ENCODE measurements around the gene IFNLR1. TPM values are rescaled to one million over a fixed set of nuclear protein-coding genes. Genes with fewer than 3 reads are reported as not detected.

The IFNLR1 gene
- polyA plus RNA-seq, 1 donor from 2014 or later, result 11.5 TPM

DNA sequence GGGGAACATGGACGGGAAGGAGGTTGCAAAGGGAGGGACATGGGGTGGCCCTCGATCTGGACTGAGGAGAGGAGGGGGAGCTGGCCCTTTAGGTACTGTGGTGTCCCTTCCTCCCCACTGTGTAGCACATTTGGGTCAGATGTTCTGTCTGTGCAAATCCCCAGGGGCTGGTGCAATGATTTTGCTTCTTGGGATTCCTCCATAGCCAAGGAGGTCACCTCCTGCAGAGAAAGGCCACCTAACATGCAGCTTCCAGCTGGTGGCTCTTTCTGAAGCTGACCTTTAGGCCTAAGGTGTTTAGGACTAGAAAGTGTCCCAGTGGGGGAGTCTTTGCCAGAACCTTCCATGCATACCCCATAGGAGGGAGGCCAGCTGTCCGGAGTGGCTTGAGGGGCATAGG lies 66.1 kb downstream of the IFNLR1 start:
- Mint-ChIP-seq H3K9me3 (no peaks in the 10 kb centered on the region), H3K36me3 (no peaks in the 10 kb centered on the region), H3K4me3 (no peak overlapping the region), H3K27me3 (peaks cover 10% of the 10 kb centered on the region), H3K27ac (no peak overlapping the region), H3K4me1 (peaks cover 0 to 2% (median 0%) of the 10 kb centered on the region in 3 donors)

DNA sequence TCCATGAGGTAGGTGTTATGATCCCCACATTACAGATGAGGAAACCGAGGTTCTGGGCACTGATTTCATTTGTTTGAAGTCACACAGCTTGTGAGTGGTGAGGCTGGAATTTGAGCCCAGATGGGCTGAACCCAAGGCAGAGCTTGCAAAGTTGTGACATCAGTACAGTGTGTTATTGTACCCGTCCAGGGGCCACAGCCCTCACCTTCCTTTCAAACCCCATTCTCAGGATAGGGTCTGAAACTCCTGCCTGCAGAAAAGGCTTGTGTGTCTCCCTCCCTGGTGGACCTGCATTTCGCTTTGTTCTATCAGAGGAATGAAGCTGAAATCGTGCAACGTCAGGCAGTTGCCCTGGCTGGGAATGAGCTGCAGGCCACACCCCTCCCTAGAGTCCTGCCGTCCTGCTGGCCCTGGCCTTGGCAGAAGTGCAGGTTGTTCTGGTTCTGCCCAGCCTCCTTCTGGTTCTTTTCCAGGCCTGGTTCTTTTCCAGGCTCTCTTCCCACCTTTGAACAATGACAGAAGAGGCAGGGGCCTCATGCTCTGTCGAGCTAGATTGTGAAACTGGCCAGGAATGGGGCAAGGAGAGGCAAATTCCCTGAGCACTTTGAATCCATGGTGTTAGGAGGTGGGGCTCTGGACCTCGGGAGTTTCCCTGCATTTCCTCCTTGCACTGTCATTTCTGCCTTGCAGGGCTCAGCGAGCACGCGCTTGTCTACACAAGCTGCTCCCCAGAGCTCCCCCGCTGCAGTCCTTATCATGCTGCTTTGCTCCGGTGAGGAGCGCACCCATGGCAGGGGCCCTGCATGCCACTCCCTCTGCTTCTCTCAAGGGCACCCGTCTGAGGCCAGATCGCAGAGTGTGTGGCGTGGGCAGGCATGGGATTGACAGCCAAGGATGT lies 67.0 kb downstream of the IFNLR1 start:
- no peaks in the 10 kb centered on the region for H3K4me1 Mint-ChIP-seq
- H3K27ac Mint-ChIP-seq, result no peak overlapping the region
- peaks cover 15% of the 10 kb centered on the region for H3K27me3 Mint-ChIP-seq
- H3K4me3 Mint-ChIP-seq, result no peak overlapping the region
- H3K9me3 Mint-ChIP-seq, result no peaks in the 10 kb centered on the region
- H3K36me3 Mint-ChIP-seq, result no peaks in the 10 kb centered on the region

- Mint-ChIP-seq H3K27ac (no peak overlapping the region), H3K4me3 (no peak overlapping the region), H3K4me1 (no peaks in the 10 kb centered on the region), H3K27me3 (peaks cover 20% of the 10 kb centered on the region), H3K9me3 (no peaks in the 10 kb centered on the region), H3K36me3 (no peaks in the 10 kb centered on the region)
Observed at GRCh38 chr1:24119489-24119858, 67.6 kb downstream of the IFNLR1 start.

GRCh38 chr1:24118410-24119242 lies 68.5 kb downstream of the IFNLR1 start:
- no peak overlapping the region for H3K27ac Mint-ChIP-seq
- peaks cover 23% of the 10 kb centered on the region for H3K27me3 Mint-ChIP-seq
- no peaks in the 10 kb centered on the region for H3K4me1 Mint-ChIP-seq
- H3K4me3 Mint-ChIP-seq, result no peak overlapping the region
- H3K9me3 Mint-ChIP-seq, result no peaks in the 10 kb centered on the region
- H3K36me3 Mint-ChIP-seq, result no peaks in the 10 kb centered on the region

DNA sequence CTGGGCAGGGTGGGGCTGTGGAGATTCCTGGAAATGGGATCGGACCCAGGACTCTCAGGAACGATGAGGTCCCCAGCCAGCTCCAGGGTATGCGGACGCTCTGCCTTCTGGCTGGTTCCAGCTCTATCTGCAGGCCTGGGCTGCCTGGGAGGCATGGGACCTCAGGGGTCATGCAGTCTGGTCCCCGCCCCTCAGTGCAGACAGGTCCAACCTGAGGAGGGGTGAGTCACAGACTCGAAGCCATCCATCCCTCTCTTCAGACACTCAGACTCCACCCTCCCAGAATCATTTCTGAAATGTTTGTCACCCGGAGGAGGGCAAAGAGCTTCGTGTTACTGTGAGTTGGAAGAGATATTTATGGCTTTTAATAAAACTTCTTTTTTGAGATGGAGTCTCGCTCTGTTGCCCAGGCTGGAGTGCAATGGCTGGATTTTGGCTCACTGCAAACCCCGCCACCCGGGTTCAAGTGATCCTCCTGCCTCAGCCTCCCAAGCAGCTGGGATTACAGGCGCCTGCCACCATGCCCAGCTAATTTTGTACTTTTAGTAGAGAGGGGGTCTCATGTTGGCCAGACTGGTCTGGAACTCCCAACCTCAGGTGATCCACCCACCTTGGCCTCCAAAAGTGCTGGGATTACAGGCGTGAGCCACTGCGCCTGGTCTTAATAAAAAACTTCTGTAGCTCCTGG lies 69.2 kb downstream of the IFNLR1 start:
- H3K4me1 Mint-ChIP-seq, result no peaks in the 10 kb centered on the region
- no peak overlapping the region for H3K4me3 Mint-ChIP-seq
- no peaks in the 10 kb centered on the region for H3K36me3 Mint-ChIP-seq
- H3K27ac Mint-ChIP-seq, result no peak overlapping the region
- peaks cover 29% of the 10 kb centered on the region for H3K27me3 Mint-ChIP-seq
- H3K9me3 Mint-ChIP-seq, result no peaks in the 10 kb centered on the region

DNA sequence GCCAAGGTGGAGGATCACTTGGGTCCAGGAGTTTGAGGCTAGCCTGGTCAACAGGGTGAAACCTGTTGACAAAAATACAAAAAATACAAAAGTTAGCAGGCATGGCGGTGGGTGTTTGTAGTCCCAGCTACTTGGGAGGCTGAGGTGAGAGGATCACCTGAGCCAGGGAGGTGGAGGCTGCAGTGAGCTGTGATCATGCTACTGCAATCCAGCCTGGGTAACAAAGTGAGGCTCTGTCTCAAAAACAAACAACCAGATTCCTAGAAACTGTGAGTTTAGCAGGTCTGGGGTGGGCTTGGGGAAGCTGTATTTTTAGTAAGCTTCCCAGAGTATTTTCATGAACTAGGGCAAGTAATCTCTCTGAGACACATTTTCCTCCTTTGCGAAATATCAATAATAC lies 70.0 kb downstream of the IFNLR1 start:
- no peak overlapping the region for H3K4me3 Mint-ChIP-seq
- no peak overlapping the region for H3K27ac Mint-ChIP-seq
- peaks cover 29% of the 10 kb centered on the region for H3K27me3 Mint-ChIP-seq

GRCh38 chr1:24114753-24115152 lies 72.3 kb downstream of the IFNLR1 start:
- Mint-ChIP-seq H3K27me3 (peaks cover 36% of the 10 kb centered on the region), H3K27ac (no peak overlapping the region), H3K4me1 (peaks cover 0 to 4% (median 2%) of the 10 kb centered on the region in 3 donors), H3K4me3 (no peak overlapping the region), H3K9me3 (no peaks in the 10 kb centered on the region), H3K36me3 (no peaks in the 10 kb centered on the region)

More for the DNA sequence above, 70.0 kb downstream of the IFNLR1 start:
- Mint-ChIP-seq H3K9me3 (no peaks in the 10 kb centered on the region), H3K36me3 (no peaks in the 10 kb centered on the region), H3K4me1 (peaks cover 0 to 4% (median 2%) of the 10 kb centered on the region in 3 donors)

- H3K4me3 Mint-ChIP-seq, result no peak overlapping the region
- peaks cover 0 to 4% (median 2%) of the 10 kb centered on the region in 3 donors for H3K4me1 Mint-ChIP-seq
- H3K27ac Mint-ChIP-seq, result no peak overlapping the region
- H3K36me3 Mint-ChIP-seq, result no peaks in the 10 kb centered on the region
- H3K9me3 Mint-ChIP-seq, result no peaks in the 10 kb centered on the region
- peaks cover 35% of the 10 kb centered on the region for H3K27me3 Mint-ChIP-seq
Observed at GRCh38 chr1:24113641-24114033, 73.5 kb downstream of the IFNLR1 start.

GRCh38 chr1:24111996-24112779 lies 74.9 kb downstream of the IFNLR1 start, which contains the start of gene MYOM3:
TSS of gene MYOM3 (minus strand) at chr1:24112135. CDS start at chr1:24108636, 3,499 bp downstream.
- Mint-ChIP-seq H3K27me3 (peaks cover 29% of the 10 kb centered on the region), H3K4me1 (peaks cover 0 to 4% (median 2%) of the 10 kb centered on the region in 3 donors), H3K9me3 (no peaks in the 10 kb centered on the region), H3K27ac (no peak within 1 kb of the TSS), H3K36me3 (no peaks in the 10 kb centered on the region), H3K4me3 (peak within 1 kb of the TSS in 1 of 4 donors; percentile 41)

DNA sequence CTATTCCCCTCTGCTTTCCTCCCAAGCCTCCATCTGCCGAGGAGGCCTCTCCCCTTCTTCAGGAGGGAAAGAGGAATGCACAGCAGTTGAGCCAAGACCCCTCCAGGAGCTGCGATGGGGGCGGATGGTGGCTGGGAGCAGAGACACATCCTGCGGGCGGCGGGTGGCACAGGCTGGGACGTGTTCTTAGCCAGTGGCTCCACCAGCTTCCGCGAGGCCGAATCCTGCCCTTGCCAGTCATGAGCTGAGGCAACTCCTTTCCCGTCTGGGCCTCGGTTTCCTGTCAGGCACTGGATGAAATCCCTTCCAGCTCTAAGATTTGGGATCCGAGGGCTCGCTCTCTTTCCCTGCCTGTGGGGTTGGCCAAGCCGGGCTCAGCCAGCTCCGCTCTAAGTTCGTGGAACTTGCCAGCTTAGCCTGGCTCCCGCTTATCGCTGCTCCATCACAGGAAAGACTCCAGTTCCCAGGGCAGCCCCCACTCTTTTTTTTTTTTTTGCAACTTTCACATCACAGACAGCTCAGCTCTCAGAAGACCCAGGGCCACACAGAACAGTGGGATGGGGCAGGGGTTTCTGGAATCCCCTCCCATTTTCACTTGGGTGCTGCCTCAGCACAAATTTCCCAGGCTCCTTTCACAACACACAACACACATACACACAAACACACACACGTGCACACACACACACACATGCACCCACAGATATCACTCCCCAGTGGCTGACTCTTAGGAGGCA lies 75.7 kb downstream of the IFNLR1 start:
- no peaks in the 10 kb centered on the region for H3K36me3 Mint-ChIP-seq
- no peaks in the 10 kb centered on the region for H3K9me3 Mint-ChIP-seq
- H3K4me1 Mint-ChIP-seq, result peaks cover 0 to 4% (median 2%) of the 10 kb centered on the region in 3 donors
- H3K4me3 Mint-ChIP-seq, result no peak overlapping the region
- H3K27me3 Mint-ChIP-seq, result peaks cover 26% of the 10 kb centered on the region
- H3K27ac Mint-ChIP-seq, result no peak overlapping the region

DNA sequence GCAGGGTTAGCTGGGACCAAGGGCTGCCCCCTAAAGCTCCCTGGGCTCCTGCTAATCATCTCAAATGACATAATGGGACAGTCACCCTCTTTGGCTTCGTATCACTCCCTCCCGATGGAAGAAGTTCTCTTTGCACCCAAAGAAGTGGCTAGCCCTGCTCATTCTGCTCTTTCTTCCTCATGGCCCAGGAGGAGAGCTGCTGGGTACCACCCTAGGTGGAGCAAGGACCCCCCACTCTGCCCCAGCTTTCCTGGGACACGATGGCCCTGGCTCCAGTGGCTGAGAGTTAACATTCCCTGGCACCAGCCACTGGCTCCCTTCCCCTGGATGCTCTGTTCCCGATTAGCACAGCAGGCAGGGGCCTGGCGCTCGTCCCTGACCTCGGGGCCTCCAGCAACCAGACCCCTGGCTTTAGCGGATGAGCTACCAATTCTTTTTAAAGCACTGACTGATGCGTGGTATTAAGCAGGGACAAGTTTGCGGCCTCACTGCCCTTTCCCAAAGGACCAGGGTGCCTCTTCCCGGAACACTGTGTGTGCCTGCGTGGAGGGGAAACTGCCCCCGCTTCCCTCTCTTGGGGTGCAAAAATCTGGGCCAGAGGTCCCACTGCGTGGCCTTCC lies 76.3 kb downstream of the IFNLR1 start:
- Mint-ChIP-seq H3K4me1 (peaks cover 0 to 4% (median 2%) of the 10 kb centered on the region in 3 donors), H3K27me3 (peaks cover 26% of the 10 kb centered on the region), H3K36me3 (no peaks in the 10 kb centered on the region), H3K9me3 (no peaks in the 10 kb centered on the region), H3K4me3 (no peak overlapping the region), H3K27ac (no peak overlapping the region)

- Mint-ChIP-seq H3K4me3 (no peak overlapping the region), H3K27me3 (peaks cover 20% of the 10 kb centered on the region), H3K27ac (no peak overlapping the region)
Observed at GRCh38 chr1:24109686-24110475, 77.2 kb downstream of the IFNLR1 start.

GRCh38 chr1:24109166-24109483 lies 78.0 kb downstream of the IFNLR1 start:
- Mint-ChIP-seq H3K9me3 (no peaks in the 10 kb centered on the region), H3K36me3 (no peaks in the 10 kb centered on the region), H3K27ac (no peak overlapping the region), H3K4me3 (peak overlapping the region in 1 of 4 donors; percentile 39), H3K4me1 (peaks cover 0 to 4% (median 2%) of the 10 kb centered on the region in 3 donors), H3K27me3 (peaks cover 16% of the 10 kb centered on the region)

More at GRCh38 chr1:24109686-24110475, 77.2 kb downstream of the IFNLR1 start:
- H3K9me3 Mint-ChIP-seq, result no peaks in the 10 kb centered on the region
- H3K36me3 Mint-ChIP-seq, result no peaks in the 10 kb centered on the region
- H3K4me1 Mint-ChIP-seq, result peaks cover 0 to 4% (median 2%) of the 10 kb centered on the region in 3 donors
